Measurements from ENCODE around the gene PTPRM.

PTPRM gene

GRCh38 chr18:7754725-7755181, 187.6 kb downstream of the PTPRM start:
- Histone ChIP-seq H3K4me2 (ENCODE audit: insufficient read depth, low read length) (no peak overlapping the region), H3K27me3 (ENCODE audit: insufficient read depth, low read length, poor library complexity) (no peaks in the 10 kb centered on the region), H4K20me1 (ENCODE audit: insufficient read depth, low read length) (no peaks in the 10 kb centered on the region), H3K27ac (ENCODE audit: low read length) (no peak overlapping the region), H3K36me3 (ENCODE audit: insufficient read depth, low read length) (no peaks in the 10 kb centered on the region), H2AFZ (ENCODE audit: low read depth, low read length) (no peak overlapping the region), H3K4me1 (ENCODE audit: insufficient read depth, low read length) (no peaks in the 10 kb centered on the region), H3K9me3 (ENCODE audit: insufficient read depth, low read length, severe bottlenecking) (no peaks in the 10 kb centered on the region), H3K4me3 (ENCODE audit: low read depth in 1 of 2, low read length in 2 of 2) (no peak overlapping the region), H3K9ac (ENCODE audit: low read depth, low read length) (no peak overlapping the region), H3K79me2 (ENCODE audit: insufficient read depth, low read length) (no peaks in the 10 kb centered on the region)
- no peak for DNase-seq
- TF ChIP-seq EZH2 (IDR thresholded peaks at IDR 0.05; ENCODE audit: borderline replicate concordance, low read depth, low read length, severe bottlenecking) (no peak), CTCF (IDR thresholded peaks at IDR 0.05; ENCODE audit: borderline replicate concordance, extremely low read depth, low read length, poor library complexity, severe bottlenecking) (no peak)
- no peak for ATAC-seq (ENCODE audit: insufficient read depth, low read depth)

- Histone ChIP-seq H3K9ac (ENCODE audit: low read depth, low read length) (no peak overlapping the region), H4K20me1 (ENCODE audit: insufficient read depth, low read length) (no peaks in the 10 kb centered on the region), H3K4me1 (ENCODE audit: insufficient read depth, low read length) (no peaks in the 10 kb centered on the region), H3K27me3 (ENCODE audit: insufficient read depth, low read length, poor library complexity) (no peaks in the 10 kb centered on the region), H3K4me3 (ENCODE audit: low read depth in 1 of 2, low read length in 2 of 2) (no peak overlapping the region), H2AFZ (ENCODE audit: low read depth, low read length) (no peak overlapping the region), H3K36me3 (ENCODE audit: insufficient read depth, low read length) (no peaks in the 10 kb centered on the region), H3K79me2 (ENCODE audit: insufficient read depth, low read length) (no peaks in the 10 kb centered on the region), H3K4me2 (ENCODE audit: insufficient read depth, low read length) (no peak overlapping the region), H3K9me3 (ENCODE audit: insufficient read depth, low read length, severe bottlenecking) (no peaks in the 10 kb centered on the region), H3K27ac (ENCODE audit: low read length) (no peak overlapping the region)
- ATAC-seq (ENCODE audit: insufficient read depth, low read depth) (no peak), DNase-seq (no peak)
- TF ChIP-seq EZH2 (IDR thresholded peaks at IDR 0.05; ENCODE audit: borderline replicate concordance, low read depth, low read length, severe bottlenecking): no peak
- no peak for TF ChIP-seq CTCF (IDR thresholded peaks at IDR 0.05; ENCODE audit: borderline replicate concordance, extremely low read depth, low read length, poor library complexity, severe bottlenecking)
These were observed 188.8 kb downstream of the PTPRM start for GRCh38 chr18:7755753-7756475.

- TF ChIP-seq CTCF (IDR thresholded peaks at IDR 0.05; ENCODE audit: borderline replicate concordance, extremely low read depth, low read length, poor library complexity, severe bottlenecking) (no peak), EZH2 (IDR thresholded peaks at IDR 0.05; ENCODE audit: borderline replicate concordance, low read depth, low read length, severe bottlenecking) (no peak)
- Histone ChIP-seq H2AFZ (ENCODE audit: low read depth, low read length) (no peak overlapping the region), H3K9ac (ENCODE audit: low read depth, low read length) (no peak overlapping the region), H3K9me3 (ENCODE audit: insufficient read depth, low read length, severe bottlenecking) (no peaks in the 10 kb centered on the region), H3K4me3 (ENCODE audit: low read depth in 1 of 2, low read length in 2 of 2) (no peak overlapping the region), H3K36me3 (ENCODE audit: insufficient read depth, low read length) (no peaks in the 10 kb centered on the region), H3K27ac (ENCODE audit: low read length) (no peak overlapping the region), H3K79me2 (ENCODE audit: insufficient read depth, low read length) (no peaks in the 10 kb centered on the region), H3K4me1 (ENCODE audit: insufficient read depth, low read length) (no peaks in the 10 kb centered on the region), H4K20me1 (ENCODE audit: insufficient read depth, low read length) (no peaks in the 10 kb centered on the region), H3K27me3 (ENCODE audit: insufficient read depth, low read length, poor library complexity) (no peaks in the 10 kb centered on the region), H3K4me2 (ENCODE audit: insufficient read depth, low read length) (no peak overlapping the region)
- no peak for ATAC-seq (ENCODE audit: insufficient read depth, low read depth)
- no peak for DNase-seq
These were observed 190.1 kb downstream of the PTPRM start for GRCh38 chr18:7757175-7757574.

All from DND-41 (cell line).